ENCODE data around the gene SPAG8.

DNA sequence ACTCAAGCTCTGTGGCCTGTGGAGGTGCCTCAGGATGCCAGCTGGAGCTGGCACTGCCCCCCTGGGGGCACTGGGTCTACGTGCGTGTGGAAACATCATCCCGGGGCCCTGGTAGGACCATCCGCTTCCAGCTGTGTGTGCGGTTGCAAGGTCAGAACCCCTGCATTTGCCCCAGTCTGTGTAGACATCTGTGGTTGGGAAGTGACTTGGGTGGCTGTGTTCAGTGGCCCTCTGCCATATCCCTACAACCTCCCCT lies 29.5 kb upstream of the SPAG8 start:
- TF ChIP-seq POLR2A (IDR thresholded peaks at IDR 0.05; ENCODE audit: low read length) (no peak), GATA1 (IDR thresholded peaks at IDR 0.05; ENCODE audit: low read depth, low read length) (no peak)

All from erythroblast (primary cell).